ENCODE measurements around the gene NRSN2. TPM values are rescaled to one million over a fixed set of nuclear protein-coding genes. Genes with fewer than 3 reads are reported as not detected.

NRSN2 gene
- total and polyA plus RNA-seq, 2 of the 4 experiments (the other 2 are of a cell fraction), result 9.9 to 101 TPM

DNA sequence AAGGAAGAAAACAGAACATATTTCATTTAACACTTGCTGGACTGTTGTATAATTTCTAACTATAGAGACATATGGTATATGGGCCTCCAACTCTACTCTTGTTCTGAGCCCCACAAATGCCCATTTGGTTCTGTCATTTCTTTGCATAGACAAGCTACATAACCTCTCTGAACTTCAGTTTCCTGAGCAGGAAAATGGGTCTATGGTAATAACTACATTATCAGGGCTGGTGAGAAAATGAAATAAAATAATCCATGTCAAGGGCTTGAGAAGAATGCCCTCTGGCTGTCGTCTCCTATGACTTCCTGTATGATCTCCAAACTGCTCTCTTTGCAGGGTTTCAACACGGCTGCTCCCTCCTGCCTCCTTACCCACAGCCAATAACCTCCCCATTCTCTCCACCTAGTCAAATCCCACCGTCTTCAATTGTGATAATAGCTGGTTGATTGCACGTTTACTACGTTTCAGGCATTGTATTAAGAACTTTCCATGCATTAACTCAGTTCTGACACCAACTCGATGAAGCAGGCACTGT is 37.5 kb upstream of the NRSN2 start:
- peak overlapping the region; percentile 44 for H3K9ac ChIP-seq (ENCODE audit: low read depth, low read length)
- peak overlapping the region; percentile 41 for H3K4me3 ChIP-seq (ENCODE audit: insufficient read depth, low read depth, low read length)
- ChIA-PET CTCF (interaction anchor here (0.8 kb wide), 1 partner anchor 11 kb away, joined by 3 read pairs; no protein-coding TSS in a partner anchor), POLR2A (ENCODE audit: unreplicated experiment) (no interaction called here)
- peak overlapping the region; percentile 94 for H3K4ac ChIP-seq (ENCODE audit: low read depth, low read length)
- intact Hi-C loops (cut with micrococcal nuclease) (no loop called here), dilution Hi-C loops (cut with HindIII; ENCODE audit: low sequenced_read_pairs, unreplicated experiment) (no loop called here), in situ Hi-C loops (cut with MboI; ENCODE audit: low sequenced_read_pairs) (no loop called here)
- peak overlapping the region; percentile 93 for H2BK120ac ChIP-seq (ENCODE audit: low read depth, low read length)
- peak overlapping the region; percentile 88 for H4K91ac ChIP-seq (ENCODE audit: insufficient read depth, low read depth, low read length)
- peak overlapping the region; percentile 75 for H2BK20ac ChIP-seq (ENCODE audit: low read depth, low read length)
- peak overlapping the region; percentile 75 for H3K56ac ChIP-seq (ENCODE audit: extremely low read depth, insufficient read depth, low read length)
- no peaks in the 10 kb centered on the region for H3K36me3 ChIP-seq (ENCODE audit: control insufficient read depth, insufficient read depth, low read length)
- H2AK5ac ChIP-seq (ENCODE audit: low read depth, low read length), result peak overlapping the region; percentile 9; the same call in 1 of the 2 replicates
- H3K9me3 ChIP-seq (ENCODE audit: control insufficient read depth, insufficient read depth, low read length), result no peaks in the 10 kb centered on the region
- H4K5ac ChIP-seq (ENCODE audit: low read depth, low read length), result peak overlapping the region; percentile 87
- BruUV-seq (replicated peaks), result no TSS peak
- H4K20me1 ChIP-seq (ENCODE audit: insufficient read depth, low read length), result no peaks in the 10 kb centered on the region
- peaks cover 7% of the 10 kb centered on the region; the same call in 1 of the 2 replicates for H3K9me1 ChIP-seq (ENCODE audit: insufficient read depth, low read length)
- no peaks in the 10 kb centered on the region for H3K27me3 ChIP-seq (ENCODE audit: control insufficient read depth, insufficient read depth, low read length)
- peak overlapping the region; percentile 85 for H2AFZ ChIP-seq (replicated peaks; ENCODE audit: low read length, poor library complexity)
- DNase-seq, result peak; percentile 29
- peak overlapping the region; percentile 70 for H2AK9ac ChIP-seq (replicated peaks; ENCODE audit: low read depth, low read length, poor library complexity)
- H3K4me1 ChIP-seq (ENCODE audit: control insufficient read depth, insufficient read depth, low read length), result peaks cover 9% of the 10 kb centered on the region
- peak; percentile 6 for ATAC-seq (ENCODE audit: low read depth)
- no peak for TF ChIP-seq CEBPB (IDR thresholded peaks at IDR 0.05; ENCODE audit: low read depth, low read length)
- TF ChIP-seq, protein P1, sequence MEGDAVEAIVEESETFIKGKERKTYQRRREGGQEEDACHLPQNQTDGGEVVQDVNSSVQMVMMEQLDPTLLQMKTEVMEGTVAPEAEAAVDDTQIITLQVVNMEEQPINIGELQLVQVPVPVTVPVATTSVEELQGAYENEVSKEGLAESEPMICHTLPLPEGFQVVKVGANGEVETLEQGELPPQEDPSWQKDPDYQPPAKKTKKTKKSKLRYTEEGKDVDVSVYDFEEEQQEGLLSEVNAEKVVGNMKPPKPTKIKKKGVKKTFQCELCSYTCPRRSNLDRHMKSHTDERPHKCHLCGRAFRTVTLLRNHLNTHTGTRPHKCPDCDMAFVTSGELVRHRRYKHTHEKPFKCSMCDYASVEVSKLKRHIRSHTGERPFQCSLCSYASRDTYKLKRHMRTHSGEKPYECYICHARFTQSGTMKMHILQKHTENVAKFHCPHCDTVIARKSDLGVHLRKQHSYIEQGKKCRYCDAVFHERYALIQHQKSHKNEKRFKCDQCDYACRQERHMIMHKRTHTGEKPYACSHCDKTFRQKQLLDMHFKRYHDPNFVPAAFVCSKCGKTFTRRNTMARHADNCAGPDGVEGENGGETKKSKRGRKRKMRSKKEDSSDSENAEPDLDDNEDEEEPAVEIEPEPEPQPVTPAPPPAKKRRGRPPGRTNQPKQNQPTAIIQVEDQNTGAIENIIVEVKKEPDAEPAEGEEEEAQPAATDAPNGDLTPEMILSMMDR (conservative IDR thresholded peaks at IDR 0.05; ENCODE audit: low read depth, low read length), result 0 out of 2 replicates have a peak, but pooled peaks have one; percentile 10
- H3K27ac ChIP-seq (ENCODE audit: insufficient read depth, low read length), result peak overlapping the region; percentile 82
- no CpG with 5 or more reads among the region's 6 CpGs for WGBS, 2 experiments (ENCODE audit: extremely low coverage in 2 of 2, insufficient read length in 1 of 2)
- H3K23ac ChIP-seq (ENCODE audit: low read depth, low read length), result peak overlapping the region; percentile 95
- H3K79me1 ChIP-seq (ENCODE audit: low read depth in 1 of 2, low read length in 2 of 2), result peaks cover 0 to 4% of the 10 kb centered on the region in 2 experiments; a peak in 1 of 4 replicates
- peak overlapping the region; percentile 95 for H3K14ac ChIP-seq (replicated peaks; ENCODE audit: low read depth, low read length)
- peak overlapping the region; percentile 45 to 85 for H4K8ac ChIP-seq (ENCODE audit: low read depth in 2 of 2, low read length in 2 of 2)
- peak overlapping the region; percentile 61; the same call in 2 of the 3 replicates for H2BK15ac ChIP-seq (ENCODE audit: low read depth, low read length)
- H3K4me2 ChIP-seq (ENCODE audit: low read depth, low read length), result peak overlapping the region; percentile 88
- peak overlapping the region; percentile 82 for H3K18ac ChIP-seq (ENCODE audit: low read depth, low read length)
- H2BK5ac ChIP-seq (ENCODE audit: low read depth, low read length, poor library complexity, severe bottlenecking), result peak overlapping the region; percentile 94

Measured in IMR-90 (cell line).